Activated T-helper 1 cell treated with anti-CD3 and anti-CD28 coated beads, Interleukin-2, amount 50 U/mL, for 16 hours (primary cell): ENCODE measurements around the gene TLR9.

ENCODE experiments used
- DNase-seq, 2 donors: peaks; one replicate each; pipeline ENCODE4 v3.0.0-alpha.2; 2020; ENCODE audit warnings: low read depth in 1 of 2, low spot score in 1 of 2

TLR9 gene

GRCh38 chr3:52247409-52248164 lies 22.1 kb upstream of the TLR9 start:
- no peak for DNase-seq

DNA sequence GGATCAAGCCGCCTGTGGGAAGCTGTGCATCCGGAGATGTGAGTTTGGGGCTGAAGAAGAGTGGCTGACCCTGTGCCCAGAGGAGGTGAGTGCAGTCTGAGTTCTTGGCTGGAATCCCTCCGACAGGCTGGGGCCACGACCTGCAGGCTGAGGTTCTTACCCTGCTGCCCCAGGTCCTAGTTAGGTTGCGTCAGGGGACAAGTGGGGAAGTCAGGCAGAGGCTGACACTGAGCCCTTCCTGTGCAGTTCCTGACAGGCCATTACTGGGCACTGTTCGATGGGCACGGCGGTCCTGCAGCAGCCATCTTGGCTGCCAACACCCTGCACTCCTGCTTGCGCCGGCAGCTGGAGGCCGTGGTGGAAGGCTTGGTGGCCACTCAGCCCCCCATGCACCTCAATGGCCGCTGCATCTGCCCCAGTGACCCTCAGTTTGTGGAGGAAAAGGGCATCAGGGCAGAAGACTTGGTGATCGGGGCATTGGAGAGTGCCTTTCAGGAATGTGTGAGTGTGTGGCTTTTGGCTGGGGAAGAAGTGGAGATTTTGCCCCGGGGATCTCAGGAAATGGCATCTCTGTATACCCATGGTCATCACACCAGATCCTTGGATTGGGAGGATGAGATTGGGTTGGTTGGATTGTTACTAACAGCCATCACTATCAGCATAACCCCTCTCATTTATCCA lies 21.4 kb upstream of the TLR9 start:
- DNase-seq = no peak

DNA sequence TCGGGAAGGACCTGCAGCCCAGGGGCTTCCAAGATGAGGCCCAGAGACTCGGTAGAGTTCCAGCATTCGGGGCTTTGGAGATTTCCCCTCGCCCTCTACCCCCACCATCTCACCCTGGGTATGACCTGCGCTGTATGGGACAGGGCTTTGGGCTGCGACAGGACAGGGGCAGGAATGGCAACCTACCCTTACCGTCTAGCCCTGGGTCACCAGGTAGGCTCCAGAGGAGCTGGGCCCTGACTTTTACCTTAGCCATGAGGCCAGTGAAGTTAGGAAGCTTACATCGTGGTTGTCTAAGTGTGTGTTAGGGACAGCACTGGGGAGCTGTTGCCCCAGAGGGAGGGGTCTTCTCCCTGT lies 20.8 kb upstream of the TLR9 start:
- DNase-seq = no peak

DNA sequence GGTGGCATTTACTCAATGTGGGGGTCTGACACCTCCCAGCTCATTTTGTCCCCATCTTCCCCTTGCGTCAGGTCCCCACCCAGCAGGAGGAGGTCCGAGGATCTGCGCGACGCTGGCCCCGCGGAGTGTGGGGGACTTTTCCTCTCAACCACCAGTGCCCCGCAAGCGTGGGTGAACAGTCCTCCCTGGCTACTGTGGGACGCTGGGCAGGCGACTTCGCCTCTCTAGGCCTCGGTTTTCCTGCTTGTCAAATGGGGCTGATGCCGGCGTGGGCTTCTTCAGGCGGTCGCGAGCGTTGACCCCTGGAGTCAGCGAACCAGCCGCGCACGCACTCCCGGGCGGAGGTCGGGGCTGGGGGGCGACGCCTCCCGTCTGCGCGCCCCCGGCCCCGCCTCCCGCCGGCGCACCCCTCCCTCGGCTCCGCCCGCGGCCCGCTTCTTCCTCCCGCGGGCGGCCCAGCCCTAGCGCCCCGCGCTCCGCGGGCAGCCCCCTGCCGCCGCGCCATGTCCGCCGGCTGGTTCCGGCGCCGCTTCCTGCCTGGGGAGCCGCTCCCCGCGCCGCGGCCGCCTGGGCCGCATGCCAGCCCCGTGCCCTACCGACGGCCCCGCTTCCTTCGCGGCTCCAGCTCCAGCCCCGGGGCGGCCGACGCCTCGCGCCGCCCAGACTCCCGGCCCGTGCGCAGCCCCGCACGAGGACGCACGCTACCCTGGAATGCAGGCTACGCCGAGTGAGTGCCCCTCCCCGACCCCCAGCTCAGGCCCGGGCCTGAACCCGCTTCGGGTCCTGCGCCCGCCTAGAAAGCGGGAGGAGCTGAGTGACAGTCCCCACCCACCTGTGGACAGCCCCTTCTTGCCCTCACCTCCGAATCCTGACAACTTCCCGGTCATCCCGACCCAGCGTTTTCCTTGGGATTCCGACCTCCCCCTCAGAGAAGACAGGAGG lies 20.1 kb upstream of the TLR9 start, which contains the start of gene PPM1M:
PPM1M (plus strand) TSS at position 438 of the 942 bp plus-strand sequence; CDS start at position 504, 66 bp downstream.
- peak in 1 of 2 donors; percentile 62 for DNase-seq

DNA sequence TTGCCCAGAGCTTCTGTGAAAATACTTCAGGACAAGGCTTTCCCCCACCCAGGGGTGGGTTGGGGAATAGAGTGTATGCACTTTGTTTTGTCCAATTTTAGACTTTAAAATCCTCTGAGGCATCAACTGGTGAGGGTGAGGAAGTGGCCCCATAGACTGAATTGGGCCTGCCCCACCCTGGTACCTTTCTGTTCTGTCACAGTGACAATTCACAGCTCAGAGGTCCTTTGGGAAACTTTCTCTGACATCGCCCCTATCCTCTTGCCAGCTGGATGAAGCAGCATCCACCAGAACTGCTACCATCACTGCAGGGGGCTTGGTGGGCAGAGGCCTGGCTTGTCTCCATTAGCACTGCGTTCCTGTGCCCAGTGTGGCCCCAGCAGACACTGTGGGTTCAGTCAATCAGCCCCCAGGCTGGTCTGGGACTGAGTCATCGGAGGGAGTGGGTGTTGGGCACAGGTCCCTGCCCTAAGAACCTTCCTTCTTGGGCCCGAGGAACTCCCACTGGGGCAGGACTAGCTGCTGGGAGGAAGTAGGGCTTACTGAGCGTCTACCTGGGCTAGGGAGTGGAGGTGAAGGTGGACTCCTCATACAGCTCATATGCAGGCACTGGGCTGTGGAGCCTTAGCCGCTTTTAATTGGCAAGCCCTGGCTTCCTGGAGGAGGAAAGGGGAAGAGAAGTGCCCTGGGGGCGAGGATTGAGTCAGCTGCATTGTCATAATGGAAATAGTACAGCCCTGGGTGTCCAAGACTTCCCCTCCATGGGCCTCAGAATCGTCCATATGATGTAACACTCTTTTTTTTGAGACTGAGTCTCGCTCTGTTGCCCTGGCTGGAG lies 18.6 kb upstream of the TLR9 start:
- no peak for DNase-seq

DNA sequence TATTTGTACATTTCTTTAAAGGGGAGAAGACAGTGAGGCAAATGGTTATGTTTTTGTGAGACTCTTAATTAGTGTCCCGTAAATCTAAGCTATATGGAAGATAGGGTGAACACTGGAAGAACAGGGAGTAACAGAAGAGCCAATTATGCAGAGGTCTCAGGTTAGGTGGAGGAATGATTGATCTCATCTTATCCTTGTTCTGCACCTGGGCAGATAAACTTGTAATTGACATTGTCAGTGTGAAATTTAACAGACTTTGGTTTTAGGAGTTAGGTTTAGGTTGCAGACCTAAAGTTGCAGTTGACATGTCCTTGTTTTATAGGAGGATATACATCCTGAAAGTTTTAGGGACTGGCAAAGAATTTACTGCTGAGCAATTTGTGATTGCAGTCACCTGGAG lies 16.6 kb upstream of the TLR9 start:
- DNase-seq = no peak

DNA sequence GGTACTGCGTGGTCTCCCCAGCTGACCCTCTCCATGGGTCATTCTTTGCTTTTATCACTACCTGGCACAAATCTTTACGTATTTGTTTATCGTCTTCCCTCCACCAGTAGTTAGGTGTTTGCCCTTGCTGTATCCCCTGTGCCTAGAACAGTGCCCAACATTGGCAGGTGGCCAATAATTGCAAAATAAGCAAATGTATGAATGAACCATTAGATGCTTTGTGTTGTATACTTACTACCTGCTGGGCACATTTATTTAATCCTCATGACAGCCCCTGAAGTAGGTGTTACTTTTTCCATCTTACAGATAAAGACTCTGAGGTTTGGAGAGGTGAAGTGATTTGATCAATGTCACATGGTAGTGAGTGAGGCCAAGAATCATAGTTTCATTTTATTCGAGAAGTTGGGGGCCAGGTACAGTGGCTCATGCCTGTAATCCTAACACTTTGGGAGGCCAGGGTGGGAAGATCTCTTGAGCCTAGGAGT lies 15.5 kb upstream of the TLR9 start:
- DNase-seq = no peak

DNA sequence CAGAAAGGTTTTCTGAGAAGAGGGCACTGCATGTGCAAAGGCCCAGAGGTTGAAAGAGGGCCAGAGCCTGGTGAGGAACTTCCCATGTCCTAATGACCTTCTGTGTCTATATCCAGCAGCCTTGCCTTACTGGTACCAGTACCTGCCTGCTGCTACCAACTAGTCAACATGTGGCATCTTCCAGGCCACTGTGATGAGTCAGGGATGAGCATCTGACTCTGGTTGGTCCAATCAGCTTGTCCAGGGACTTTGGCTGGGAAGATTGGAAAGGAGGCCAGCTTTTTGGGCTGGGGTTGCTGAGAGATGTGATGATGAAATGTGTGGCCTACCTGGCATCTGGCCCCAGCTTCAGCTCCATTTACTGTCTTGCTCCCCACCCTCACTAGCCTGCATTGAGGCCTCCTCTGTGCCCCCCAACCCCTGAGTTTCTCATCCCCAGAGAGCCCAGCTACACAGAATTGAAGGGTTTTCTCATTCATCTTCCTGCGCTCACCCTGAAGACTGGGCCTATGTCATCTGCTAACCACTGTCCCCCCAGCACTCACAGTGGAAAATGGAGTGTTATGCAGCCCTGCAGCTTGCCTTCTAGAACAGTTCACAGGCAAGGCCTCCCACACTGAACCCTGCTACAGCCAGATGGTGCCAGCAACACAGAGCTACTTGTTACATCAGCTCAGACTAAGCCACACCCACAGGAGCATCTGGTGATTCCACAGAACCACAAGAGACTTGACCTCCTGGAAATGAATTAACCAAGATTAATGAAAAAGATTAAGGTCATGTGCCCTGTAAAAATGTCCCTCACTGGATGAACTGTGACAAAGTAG lies 14.8 kb upstream of the TLR9 start:
- no peak for DNase-seq

DNA sequence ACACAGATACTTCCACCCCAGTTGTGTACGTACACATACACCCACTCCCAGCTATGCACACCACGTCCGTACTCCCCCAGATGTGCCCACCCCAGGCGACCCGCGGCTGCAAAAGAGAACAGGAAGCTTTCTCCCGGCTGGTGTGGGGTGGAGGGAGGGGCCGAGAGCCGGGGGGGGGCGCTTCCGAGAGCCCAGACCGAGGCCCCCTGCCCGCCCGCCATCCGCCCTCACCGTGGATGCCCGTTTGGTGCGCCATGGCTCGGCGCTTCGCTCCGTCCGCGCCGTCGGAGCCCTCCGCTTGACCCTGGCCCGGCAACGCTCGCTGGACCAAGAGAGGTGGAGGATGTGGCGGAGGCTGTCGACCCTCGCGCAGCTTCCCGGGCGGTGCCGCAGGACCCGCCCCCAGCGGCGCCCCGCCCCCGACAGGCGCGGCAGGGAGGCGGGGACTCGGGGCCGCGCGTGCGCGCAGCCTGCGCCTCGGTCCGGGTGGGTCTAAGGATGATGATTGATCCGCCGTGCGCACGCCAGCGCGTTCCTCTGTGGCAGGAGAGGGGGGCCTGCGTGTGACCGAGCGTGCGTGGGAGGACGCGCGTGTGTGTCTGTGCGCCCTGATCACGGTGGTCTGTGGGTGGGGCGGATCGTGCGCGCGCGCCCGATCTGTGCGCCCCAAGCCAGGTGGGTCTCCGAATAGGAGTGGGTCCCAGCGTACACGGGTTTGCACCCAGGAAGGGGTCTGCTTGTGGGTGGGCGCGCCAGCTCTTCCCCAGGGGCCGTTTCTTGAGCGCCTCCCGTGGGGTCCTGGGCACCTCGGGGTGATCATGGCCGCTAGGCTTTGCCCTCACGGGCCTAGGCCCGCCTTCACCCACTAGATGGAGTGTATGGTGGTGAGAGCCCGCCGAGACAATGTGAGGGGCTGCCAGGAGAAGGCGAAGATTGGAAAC lies 13.6 kb upstream of the TLR9 start, which contains the start of gene TWF2:
TWF2 (minus strand) TSS at position 398 of the 941 bp plus-strand sequence; CDS start at position 256, 142 bp downstream.
- DNase-seq = peak; percentile 55 to 85

GRCh38 chr3:52238193-52238760 lies 12.8 kb upstream of the TLR9 start:
- DNase-seq = no peak

- DNase-seq = no peak
These were observed 12.3 kb upstream of the TLR9 start for GRCh38 chr3:52237657-52238172.

GRCh38 chr3:52237006-52237656 lies 11.7 kb upstream of the TLR9 start:
- DNase-seq = no peak

DNA sequence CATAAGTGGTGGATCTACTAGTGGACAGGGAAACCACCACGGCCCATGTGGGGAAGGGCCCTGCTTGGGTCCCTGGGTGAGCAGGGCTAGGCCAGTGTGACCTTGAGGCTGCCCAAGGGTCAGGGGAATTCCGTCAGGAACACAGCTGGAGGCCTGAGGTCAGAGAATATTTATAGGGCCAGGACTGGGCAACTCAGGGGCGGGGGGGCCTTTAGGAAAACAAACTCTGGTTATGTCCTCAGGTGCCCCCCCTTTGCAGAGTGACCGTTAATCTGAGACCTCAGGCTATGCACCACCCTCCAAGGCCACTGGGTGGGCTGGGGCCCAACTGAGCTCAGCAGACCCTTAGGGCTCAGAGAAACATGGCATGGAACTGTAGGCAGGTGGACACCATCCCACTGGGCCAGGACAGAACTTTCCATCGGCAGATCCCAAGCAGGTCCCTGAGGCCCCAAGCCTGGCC lies 11.0 kb upstream of the TLR9 start:
- DNase-seq = no peak

- DNase-seq = no peak
These were observed 9.3 kb upstream of the TLR9 start for GRCh38 chr3:52234516-52235447.

DNA sequence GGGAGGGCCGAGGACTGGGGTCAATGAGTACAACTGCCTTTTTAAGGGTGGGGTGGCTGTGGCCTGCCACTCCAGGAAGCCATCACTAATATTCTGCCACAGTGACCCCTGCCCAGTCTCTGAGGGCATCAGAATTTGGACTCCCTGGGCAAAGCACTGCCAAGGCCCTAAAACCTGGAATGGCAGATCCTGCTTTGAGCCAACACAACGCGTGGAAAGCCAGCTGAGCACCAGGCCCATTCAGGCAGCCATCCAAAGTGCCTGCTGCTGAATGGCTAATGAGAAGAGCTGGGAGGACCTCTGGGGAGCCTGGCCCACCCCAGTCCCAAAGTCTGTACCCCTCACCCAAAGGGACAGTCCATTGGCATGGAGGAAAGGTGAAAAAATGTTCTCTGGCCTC lies 8.5 kb upstream of the TLR9 start:
- no peak for DNase-seq

DNA sequence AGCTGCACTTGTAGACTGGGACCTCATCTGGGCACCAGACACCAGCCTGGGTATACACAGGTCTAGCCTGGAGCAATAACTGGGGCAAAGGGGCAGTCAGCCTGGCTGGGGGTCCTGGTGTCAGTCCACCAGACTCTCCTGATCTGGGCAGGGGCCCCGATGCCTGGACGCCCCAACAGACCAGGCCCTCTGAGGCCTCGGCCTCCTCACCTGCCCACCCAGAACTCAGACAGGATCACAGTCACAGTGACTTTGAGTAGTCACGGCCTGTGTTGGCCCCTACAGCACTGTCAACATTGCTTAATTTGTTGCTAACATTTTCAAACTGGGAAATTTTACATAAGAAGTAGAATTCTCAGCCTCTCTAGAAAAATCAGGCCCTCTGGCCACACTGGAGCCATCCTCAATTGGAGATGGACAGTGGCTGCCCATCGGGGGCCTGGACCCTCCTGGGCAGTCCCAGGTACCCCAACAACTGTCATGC lies 7.7 kb upstream of the TLR9 start:
- no peak for DNase-seq
